Trophoblast cell (in vitro differentiated cells and primary cell): ENCODE data around the gene ATP8A1.

Experiments
- DNase-seq, 2 donors: peaks; one replicate each; pipeline ENCODE4 v3.0.0-alpha.2; 2016
- H2AFZ ChIP-seq: 2 replicates; pipeline ENCODE4 v1.6.1; 2013; ENCODE audit warnings: low read length, moderate library complexity, mild to moderate bottlenecking; ENCODE audit not compliant: insufficient read depth, poor library complexity
- H2AK5ac ChIP-seq: 2 replicates; pipeline ENCODE4 v1.6.1; 2013; ENCODE audit warnings: mild to moderate bottlenecking, low read length
- H2BK120ac ChIP-seq: 2 replicates; pipeline ENCODE4 v1.6.1; 2013; ENCODE audit warnings: low read length, mild to moderate bottlenecking, moderate library complexity; ENCODE audit not compliant: insufficient read depth, poor library complexity
- H2BK12ac ChIP-seq: 2 replicates; pipeline ENCODE4 v1.6.1; 2013; ENCODE audit warnings: mild to moderate bottlenecking, low read length, moderate library complexity
- H2BK5ac ChIP-seq: 2 replicates; pipeline ENCODE4 v1.6.1; 2013; ENCODE audit warnings: low read length, low read depth, moderate library complexity, mild to moderate bottlenecking; ENCODE audit not compliant: poor library complexity
- H3K14ac ChIP-seq: 2 replicates; pipeline ENCODE4 v1.6.1; 2013; ENCODE audit warnings: mild to moderate bottlenecking, low read length
- H3K18ac ChIP-seq: 2 replicates; pipeline ENCODE4 v1.6.1; 2013; ENCODE audit warnings: mild to moderate bottlenecking, low read length
- H3K23ac ChIP-seq: 2 replicates; pipeline ENCODE4 v1.6.1; 2013; ENCODE audit warnings: low read length
- H3K27ac ChIP-seq: 2 replicates; pipeline ENCODE4 v1.5.1; 2013; ENCODE audit warnings: low read depth, mild to moderate bottlenecking, inconsistent platforms, low read length, moderate library complexity
- H3K27me3 ChIP-seq: 2 replicates; pipeline ENCODE4 v1.6.1; 2013; ENCODE audit warnings: inconsistent platforms, mild to moderate bottlenecking, low read length, moderate library complexity; ENCODE audit not compliant: insufficient read depth
- H3K36me3 ChIP-seq, 2 experiments: 1 replicate in 1 of 2; 2 replicates in 1 of 2; pipeline ENCODE4 v1.6.1; 2013; ENCODE audit warnings: low read length in 2 of 2, mild to moderate bottlenecking in 2 of 2, moderate library complexity in 1 of 2; ENCODE audit not compliant: insufficient read depth in 2 of 2, control insufficient read depth in 1 of 2
- H3K4ac ChIP-seq: 2 replicates; pipeline ENCODE4 v1.6.1; 2013; ENCODE audit warnings: low read depth, mild to moderate bottlenecking, low read length, moderate library complexity
- H3K4me1 ChIP-seq, 2 experiments: 1 replicate in 1 of 2; 2 replicates in 1 of 2; pipeline ENCODE4 v1.6.1; 2013; ENCODE audit warnings: low read length in 2 of 2, mild to moderate bottlenecking in 2 of 2, moderate library complexity in 1 of 2; ENCODE audit not compliant: insufficient read depth in 2 of 2, control insufficient read depth in 1 of 2
- H3K4me2 ChIP-seq: 2 replicates; pipeline ENCODE4 v1.6.1; 2013; ENCODE audit warnings: inconsistent platforms, mild to moderate bottlenecking, low read length, moderate library complexity
- H3K4me3 ChIP-seq: 2 replicates; pipeline ENCODE4 v1.5.1; 2013; ENCODE audit warnings: mild to moderate bottlenecking, low read depth, low read length, inconsistent platforms
- H3K79me1 ChIP-seq: one replicate; pipeline ENCODE4 v1.6.1; 2013; ENCODE audit warnings: low read length
- H3K79me2 ChIP-seq: 2 replicates; pipeline ENCODE4 v1.6.1; 2013; ENCODE audit warnings: low read length, mild to moderate bottlenecking; ENCODE audit not compliant: control insufficient read depth, insufficient read depth, poor library complexity
- H3K9ac ChIP-seq: 2 replicates; pipeline ENCODE4 v1.6.1; 2013; ENCODE audit warnings: mild to moderate bottlenecking, low read length
- H3K9me3 ChIP-seq: 2 replicates; pipeline ENCODE4 v1.6.1; 2013; ENCODE audit warnings: low read depth, mild to moderate bottlenecking, control low read depth, inconsistent platforms, low read length; ENCODE audit not compliant: insufficient read depth
- H4K12ac ChIP-seq: 2 replicates; pipeline ENCODE4 v1.6.1; 2013; ENCODE audit warnings: low read depth, mild to moderate bottlenecking, low read length, moderate library complexity
- H4K8ac ChIP-seq: 2 replicates; pipeline ENCODE4 v1.6.1; 2013; ENCODE audit warnings: low read depth, mild to moderate bottlenecking, low read length, moderate library complexity
- H4K91ac ChIP-seq: one replicate; pipeline ENCODE4 v1.6.1; 2013; ENCODE audit warnings: low read depth, mild to moderate bottlenecking, low read length, moderate library complexity
- WGBS: extraction: QIAGEN DNeasy Blood & Tissue Kit; methylation state at CpG from one replicate; pipeline ENCODE4 v1.1.7; 2013; ENCODE audit warnings: missing lambda C conversion rate; ENCODE audit not compliant: insufficient read length, insufficient coverage; ENCODE audit errors: extremely low coverage; 5-methylcytosine and 5-hydroxymethylcytosine counted together

ATP8A1 gene

GRCh38 chr4:42397635-42398170 lies 259.2 kb downstream of the ATP8A1 start:
- DNase-seq, result no peak
- no peak overlapping the region for H2AK5ac ChIP-seq
- no peak overlapping the region for H3K23ac ChIP-seq
- no peak overlapping the region for H3K18ac ChIP-seq
- WGBS, result no CpG with 5 or more reads among the region's 52 CpGs
- H3K4ac ChIP-seq, result no peak overlapping the region
- H2BK12ac ChIP-seq, result no peak overlapping the region
- H3K79me1 ChIP-seq, result no peaks in the 10 kb centered on the region
- no peak overlapping the region for H3K9ac ChIP-seq
- H3K27ac ChIP-seq, result no peak overlapping the region
- peaks cover 17 to 21% of the 10 kb centered on the region in 2 experiments for H3K4me1 ChIP-seq
- H4K8ac ChIP-seq, result no peak overlapping the region
- peaks cover 5% of the 10 kb centered on the region for H3K9me3 ChIP-seq
- no peaks in the 10 kb centered on the region for H3K36me3 ChIP-seq
- peak overlapping the region; percentile 74 for H3K4me2 ChIP-seq
- no peak overlapping the region for H4K91ac ChIP-seq
- peak overlapping the region; percentile 50 for H2AFZ ChIP-seq
- peaks cover 45% of the 10 kb centered on the region for H3K27me3 ChIP-seq
- no peaks in the 10 kb centered on the region for H3K79me2 ChIP-seq
- H2BK5ac ChIP-seq, result no peak overlapping the region
- H4K12ac ChIP-seq, result no peak overlapping the region
- H2BK120ac ChIP-seq, result no peak overlapping the region
- H3K4me3 ChIP-seq, result peak overlapping the region; percentile 57
- peak overlapping the region; percentile 40 for H3K14ac ChIP-seq

GRCh38 chr4:42396752-42397634 lies 259.9 kb downstream of the ATP8A1 start, which contains the start of gene SHISA3:
TSS of gene SHISA3 (plus strand) at chr4:42397488. CDS start at chr4:42398057, 569 bp downstream.
- Histone ChIP-seq H2AK5ac (no peak within 1 kb of the TSS), H2BK120ac (no peak within 1 kb of the TSS), H3K27ac (no peak within 1 kb of the TSS), H3K79me1 (no peaks in the 10 kb centered on the region), H3K9ac (no peak within 1 kb of the TSS), H3K36me3 (no peaks in the 10 kb centered on the region), H4K91ac (no peak within 1 kb of the TSS), H4K12ac (peak within 1 kb of the TSS; percentile 32), H4K8ac (no peak within 1 kb of the TSS), H3K9me3 (peaks cover 5% of the 10 kb centered on the region), H2BK12ac (no peak within 1 kb of the TSS), H3K23ac (no peak within 1 kb of the TSS), H3K18ac (no peak within 1 kb of the TSS), H3K14ac (peak within 1 kb of the TSS; percentile 40), H3K4me3 (peak within 1 kb of the TSS; percentile 57), H2AFZ (peak within 1 kb of the TSS; percentile 50), H3K4ac (no peak within 1 kb of the TSS), H3K79me2 (no peaks in the 10 kb centered on the region), H3K4me1 (peaks cover 17 to 21% of the 10 kb centered on the region in 2 experiments), H3K4me2 (peak within 1 kb of the TSS; percentile 74), H3K27me3 (peaks cover 45% of the 10 kb centered on the region), H2BK5ac (no peak within 1 kb of the TSS)
- DNase-seq, result peak in 1 of 2 donors; percentile 10
- WGBS, result no CpG with 5 or more reads among the region's 61 CpGs

GRCh38 chr4:42396361-42396751 lies 260.5 kb downstream of the ATP8A1 start:
- Histone ChIP-seq H3K4ac (no peak overlapping the region), H3K36me3 (no peaks in the 10 kb centered on the region), H2BK120ac (no peak overlapping the region), H3K23ac (no peak overlapping the region), H3K27me3 (peaks cover 45% of the 10 kb centered on the region), H4K91ac (no peak overlapping the region), H3K79me1 (no peaks in the 10 kb centered on the region), H3K4me1 (peaks cover 17 to 21% of the 10 kb centered on the region in 2 experiments), H4K12ac (no peak overlapping the region), H3K18ac (no peak overlapping the region), H2BK12ac (no peak overlapping the region), H3K9ac (no peak overlapping the region), H2BK5ac (no peak overlapping the region), H4K8ac (no peak overlapping the region), H3K4me3 (no peak overlapping the region), H3K9me3 (peaks cover 5% of the 10 kb centered on the region), H3K14ac (no peak overlapping the region), H2AFZ (no peak overlapping the region), H2AK5ac (no peak overlapping the region), H3K27ac (no peak overlapping the region), H3K79me2 (no peaks in the 10 kb centered on the region), H3K4me2 (no peak overlapping the region)
- no peak for DNase-seq
- no CpG with 5 or more reads among the region's 17 CpGs for WGBS

GRCh38 chr4:42395595-42395994 lies 261.3 kb downstream of the ATP8A1 start:
- Histone ChIP-seq H3K18ac (no peak overlapping the region), H3K36me3 (no peaks in the 10 kb centered on the region), H3K79me1 (no peaks in the 10 kb centered on the region), H3K14ac (no peak overlapping the region), H2BK120ac (no peak overlapping the region), H3K79me2 (no peaks in the 10 kb centered on the region), H4K91ac (no peak overlapping the region), H3K4me3 (no peak overlapping the region), H2BK5ac (no peak overlapping the region), H3K27me3 (peaks cover 42% of the 10 kb centered on the region), H2AK5ac (no peak overlapping the region), H2BK12ac (no peak overlapping the region), H4K8ac (no peak overlapping the region), H3K23ac (no peak overlapping the region), H3K9me3 (peaks cover 5% of the 10 kb centered on the region), H4K12ac (no peak overlapping the region), H3K4me1 (peaks cover 17 to 21% of the 10 kb centered on the region in 2 experiments), H3K27ac (no peak overlapping the region), H3K4ac (no peak overlapping the region), H3K9ac (no peak overlapping the region), H3K4me2 (no peak overlapping the region), H2AFZ (no peak overlapping the region)
- WGBS, result no CpG with 5 or more reads among the region's 1 CpG
- no peak for DNase-seq
